IMR-90 (cell line): ENCODE results near the gene PRPF40A. TPM values are rescaled to one million over a fixed set of nuclear protein-coding genes. Genes with fewer than 3 reads are reported as not detected.

Source experiments
- ATAC-seq: fragments of 200-7000 bp; cut with Tn5 transposase; 2 replicates; pipeline ENCODE4 v1.9.1; 2020; ENCODE audit warnings: low read depth, mild to moderate bottlenecking, moderate library complexity
- BruUV-seq: library from RNA; stranded (reverse); fragments of 400-500 nt; replicated peaks from 2 replicates; lab custom pipeline; 2021; lab: Mats Ljungman, UMichigan
- CTCF ChIA-PET: fragments of 300-600 bp; formaldehyde crosslinking; extraction: SDS; loops from one replicate; lab custom pipeline; 2021; ENCODE audit warnings: antibody characterized with exemption; lab: Yijun Ruan, JAX
- POLR2A ChIA-PET: fragments of 300-600 bp; sonication (Branson Sonifier 250); formaldehyde crosslinking; loops from one replicate; lab custom pipeline; 2022; ENCODE audit warnings: antibody characterized with exemption; ENCODE audit not compliant: unreplicated experiment; lab: Charles Lee
- DNase-seq: peaks from one replicate; pipeline ENCODE4 v3.0.0; 2013
- H2AFZ ChIP-seq: replicated peaks from 2 replicates; pipeline ENCODE3; 2013; ENCODE audit warnings: low read length, mild to moderate bottlenecking; ENCODE audit not compliant: poor library complexity
- H2AK5ac ChIP-seq: 2 replicates; pipeline ENCODE4 v1.6.1; 2013; ENCODE audit warnings: low read depth, low read length, inconsistent platforms
- H2AK9ac ChIP-seq: replicated peaks from 2 replicates; pipeline ENCODE3; 2013; ENCODE audit warnings: mild to moderate bottlenecking, low read depth, low read length, moderate library complexity; ENCODE audit not compliant: poor library complexity
- H2BK120ac ChIP-seq: 2 replicates; pipeline ENCODE4 v1.6.1; 2013; ENCODE audit warnings: low read depth, low read length, inconsistent platforms
- H2BK15ac ChIP-seq: 3 replicates; pipeline ENCODE4 v1.6.1; 2013; ENCODE audit warnings: low read depth, low read length, inconsistent platforms
- H2BK20ac ChIP-seq: 2 replicates; pipeline ENCODE4 v1.6.1; 2013; ENCODE audit warnings: low read depth, mild to moderate bottlenecking, inconsistent platforms, low read length, moderate library complexity
- H2BK5ac ChIP-seq: 2 replicates; pipeline ENCODE4 v1.6.1; 2013; ENCODE audit warnings: mild to moderate bottlenecking, low read depth, low read length, inconsistent platforms; ENCODE audit not compliant: poor library complexity, severe bottlenecking
- H3K14ac ChIP-seq: replicated peaks from 2 replicates; pipeline ENCODE4 v1.6.1; 2013; ENCODE audit warnings: low read depth, low read length, inconsistent platforms
- H3K18ac ChIP-seq: 2 replicates; pipeline ENCODE4 v1.6.1; 2013; ENCODE audit warnings: low read depth, low read length, control low read depth
- H3K23ac ChIP-seq: 2 replicates; pipeline ENCODE4 v1.6.1; 2013; ENCODE audit warnings: low read depth, low read length, inconsistent platforms
- H3K27ac ChIP-seq: 2 replicates; pipeline ENCODE4 v1.5.1; 2013; ENCODE audit warnings: mild to moderate bottlenecking, control low read depth, low read length; ENCODE audit not compliant: insufficient read depth
- H3K27me3 ChIP-seq: 2 replicates; pipeline ENCODE4 v1.6.1; 2013; ENCODE audit warnings: low read length; ENCODE audit not compliant: control insufficient read depth, insufficient read depth
- H3K36me3 ChIP-seq: 2 replicates; pipeline ENCODE4 v1.6.1; 2013; ENCODE audit warnings: low read length, mixed read lengths; ENCODE audit not compliant: control insufficient read depth, insufficient read depth
- H3K4ac ChIP-seq: 2 replicates; pipeline ENCODE4 v1.6.1; 2013; ENCODE audit warnings: low read depth, low read length, inconsistent platforms
- H3K4me1 ChIP-seq: 2 replicates; pipeline ENCODE4 v1.6.1; 2013; ENCODE audit warnings: low read length, mixed read lengths; ENCODE audit not compliant: control insufficient read depth, insufficient read depth
- H3K4me2 ChIP-seq: 2 replicates; pipeline ENCODE4 v1.6.1; 2013; ENCODE audit warnings: low read depth, mild to moderate bottlenecking, control low read depth, low read length, moderate library complexity
- H3K4me3 ChIP-seq: 2 replicates; pipeline ENCODE4 v1.5.1; 2013; ENCODE audit warnings: low read depth, mild to moderate bottlenecking, control low read depth, low read length, moderate library complexity; ENCODE audit not compliant: insufficient read depth
- H3K56ac ChIP-seq: 2 replicates; pipeline ENCODE4 v1.6.1; 2013; ENCODE audit warnings: low read length, inconsistent platforms; ENCODE audit not compliant: insufficient read depth; ENCODE audit errors: extremely low read depth
- H3K79me1 ChIP-seq, 2 experiments: 2 replicates each; pipeline ENCODE4 v1.6.1; 2013; ENCODE audit warnings: low read length in 2 of 2, inconsistent platforms in 1 of 2, low read depth in 1 of 2
- H3K9ac ChIP-seq: 2 replicates; pipeline ENCODE4 v1.6.1; 2013; ENCODE audit warnings: low read depth, low read length, control low read depth
- H3K9me1 ChIP-seq: 2 replicates; pipeline ENCODE4 v1.6.1; 2013; ENCODE audit warnings: low read length, inconsistent platforms; ENCODE audit not compliant: insufficient read depth
- H3K9me3 ChIP-seq: 2 replicates; pipeline ENCODE4 v1.6.1; 2013; ENCODE audit warnings: low read length; ENCODE audit not compliant: control insufficient read depth, insufficient read depth
- H4K20me1 ChIP-seq: 2 replicates; pipeline ENCODE4 v1.6.1; 2013; ENCODE audit warnings: low read length, inconsistent platforms; ENCODE audit not compliant: insufficient read depth
- H4K5ac ChIP-seq: 2 replicates; pipeline ENCODE4 v1.6.1; 2013; ENCODE audit warnings: mild to moderate bottlenecking, low read depth, low read length, control low read depth
- H4K8ac ChIP-seq, 2 experiments: 2 replicates each; pipeline ENCODE4 v1.6.1; 2013; ENCODE audit warnings: low read depth in 2 of 2, low read length in 2 of 2, control low read depth in 1 of 2, inconsistent platforms in 1 of 2
- H4K91ac ChIP-seq: 2 replicates; pipeline ENCODE4 v1.6.1; 2013; ENCODE audit warnings: low read depth, low read length, inconsistent platforms; ENCODE audit not compliant: insufficient read depth
- BHLHE40 ChIP-seq: fragments of 150-350 bp; IDR thresholded peaks from 2 replicates; pipeline ENCODE4 v1.6.1; 2016; ENCODE audit warnings: mild to moderate bottlenecking, low read depth, low read length
- CEBPB ChIP-seq: IDR thresholded peaks from 2 replicates; pipeline ENCODE4 v1.6.1; 2012; ENCODE audit warnings: low read depth, low read length, improper control_type of control experiment
- CHD1 ChIP-seq: IDR thresholded peaks from 2 replicates; pipeline ENCODE4 v1.6.1; 2012; ENCODE audit warnings: low read depth, low read length, improper control_type of control experiment
- MXI1 ChIP-seq: IDR thresholded peaks from 2 replicates; pipeline ENCODE4 v1.6.1; 2012; ENCODE audit warnings: low read depth, mild to moderate bottlenecking, low read length, moderate library complexity, borderline replicate concordance
- WGBS, 2 experiments: methylation state at CpG; one replicate each; pipeline versions ENCODE4 v1.1.5 to v1.1.7; 2013; ENCODE audit warnings: missing lambda C conversion rate in 2 of 2; ENCODE audit not compliant: insufficient read length in 1 of 2; ENCODE audit errors: extremely low coverage in 2 of 2; 5-methylcytosine and 5-hydroxymethylcytosine counted together
- dilution Hi-C: fragments of 300-500 bp; cut with HindIII; formaldehyde crosslinking; loops from one replicate; pipeline ENCODE4 v1.14.3; 2018; ENCODE audit warnings: low sequenced_read_pairs; ENCODE audit not compliant: unreplicated experiment
- in situ Hi-C: fragments of 300-500 bp; cut with MboI; formaldehyde crosslinking; loops from 3 replicates; pipeline ENCODE4 v1.14.3; 2019; ENCODE audit warnings: low sequenced_read_pairs, inconsistent platforms, mixed read lengths
- intact Hi-C: fragments of 100-400 bp; cut with micrococcal nuclease; formaldehyde crosslinking; loops from 2 replicates; pipeline ENCODE4 v1.10.0; 2022
- polyA plus RNA-seq, 3 experiments: library from polyadenylated mRNA; depleted of rRNA; stranded (reverse); fragments of >200 nt; gene quantifications; 2 replicates each; pipeline ENCODE4 v1.2.3, GENCODE V29; 2012; ENCODE audit warnings: low replicate concordance in 1 of 3
- total RNA-seq: library from RNA; depleted of rRNA; stranded (reverse); fragments of >200 nt; gene quantifications from 2 replicates; pipeline ENCODE4 v1.2.3, GENCODE V29; 2012
- TF ChIP-seq, protein P1 (sequence below): fragments of 150-350 bp; IDR thresholded peaks from 2 replicates; pipeline ENCODE4 v1.6.1; 2017; ENCODE audit warnings: mild to moderate bottlenecking, antibody characterized with exemption, low read length, low read depth

Gene PRPF40A
- total and polyA plus RNA-seq, 2 of the 4 experiments (the other 2 are of a cell fraction), result 49.1 to 150 TPM

GRCh38 chr2:152694161-152694661, 23.1 kb downstream of the PRPF40A start:
- DNase-seq (peak; percentile 82), ATAC-seq (peak; percentile 83)
- no TSS peak for BruUV-seq
- H4K20me1 ChIP-seq, result peaks cover 5% of the 10 kb centered on the region; the same call in 1 of the 2 replicates
- in situ Hi-C loops (no loop called here), intact Hi-C loops (no loop called here), dilution Hi-C loops (no loop called here)
- H2BK120ac ChIP-seq, result no peak overlapping the region
- peak overlapping the region; percentile 76; the same call in 1 of the 2 replicates for H2AK5ac ChIP-seq
- TF ChIP-seq BHLHE40, result peak; percentile 89
- no peak for TF ChIP-seq CHD1
- peak; percentile 74; the same call in 1 of the 2 replicates for TF ChIP-seq MXI1
- TF ChIP-seq, protein P1, sequence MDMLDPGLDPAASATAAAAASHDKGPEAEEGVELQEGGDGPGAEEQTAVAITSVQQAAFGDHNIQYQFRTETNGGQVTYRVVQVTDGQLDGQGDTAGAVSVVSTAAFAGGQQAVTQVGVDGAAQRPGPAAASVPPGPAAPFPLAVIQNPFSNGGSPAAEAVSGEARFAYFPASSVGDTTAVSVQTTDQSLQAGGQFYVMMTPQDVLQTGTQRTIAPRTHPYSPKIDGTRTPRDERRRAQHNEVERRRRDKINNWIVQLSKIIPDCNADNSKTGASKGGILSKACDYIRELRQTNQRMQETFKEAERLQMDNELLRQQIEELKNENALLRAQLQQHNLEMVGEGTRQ, result peak; percentile 25; the same call in 1 of the 2 replicates
- TF ChIP-seq CEBPB, result 0 out of 2 replicates have a peak, but pooled peaks have one; percentile 15
- H4K8ac ChIP-seq, result peak overlapping the region in 1 of 2 experiments; percentile 60; a peak in 2 of 4 replicates
- no peak overlapping the region for H4K91ac ChIP-seq
- H3K23ac ChIP-seq, result peak overlapping the region; percentile 66; the same call in 1 of the 2 replicates
- no peak overlapping the region for H2BK20ac ChIP-seq
- no CpG with 5 or more reads among the region's 8 CpGs for WGBS, 2 experiments
- H3K4me3 ChIP-seq, result peak overlapping the region; percentile 40; the same call in 1 of the 2 replicates
- H3K9me1 ChIP-seq, result no peaks in the 10 kb centered on the region
- no peak overlapping the region for H2AK9ac ChIP-seq
- CTCF ChIA-PET, result interaction anchor here (0.9 kb wide), 1 partner anchor 518 kb away, joined by 3 read pairs; the partner anchor contains the start of gene STAM2
- POLR2A ChIA-PET, result no interaction called here
- no peaks in the 10 kb centered on the region for H3K27me3 ChIP-seq
- H3K79me1 ChIP-seq, result peaks cover 16 to 20% of the 10 kb centered on the region in 2 experiments
- no peak overlapping the region for H3K14ac ChIP-seq
- no peaks in the 10 kb centered on the region for H3K9me3 ChIP-seq
- no peak overlapping the region for H3K9ac ChIP-seq
- H3K4me2 ChIP-seq, result peak overlapping the region; percentile 88
- peak overlapping the region; percentile 96 for H2BK5ac ChIP-seq
- peaks cover 2% of the 10 kb centered on the region; the same call in 1 of the 2 replicates for H3K4me1 ChIP-seq
- 0 out of 2 replicates have a peak overlapping the region, but pooled peaks have one; percentile 8 for H3K4ac ChIP-seq
- no peak overlapping the region; the same call in 1 of the 2 replicates for H4K5ac ChIP-seq
- peaks cover 7% of the 10 kb centered on the region; the same call in 1 of the 2 replicates for H3K36me3 ChIP-seq
- H3K27ac ChIP-seq, result peak overlapping the region; percentile 53; the same call in 1 of the 2 replicates
- H2AFZ ChIP-seq, result no peak overlapping the region
- no peak overlapping the region for H2BK15ac ChIP-seq
- peak overlapping the region; percentile 1; the same call in 1 of the 2 replicates for H3K18ac ChIP-seq
- no peak overlapping the region; the same call in 1 of the 2 replicates for H3K56ac ChIP-seq
